Right cardiac atrium (tissue), 5 donors: ENCODE results near the gene RTBDN. TPM values are rescaled to one million over a fixed set of nuclear protein-coding genes. Genes with fewer than 3 reads are reported as not detected.

Experiments
- ATAC-seq, 2 donors: fragments of 200-7000 bp; cut with Tn5 transposase; one replicate each; pipeline versions ENCODE4 v1.8.0 to v1.9.1; 2020; ENCODE audit warnings: moderate library complexity in 2 of 2, mild to moderate bottlenecking in 1 of 2
- DNase-seq, 3 donors: peaks; one replicate each; pipeline ENCODE4 v3.0.0-alpha.2; 2020
- H3K27ac ChIP-seq: one replicate; pipeline ENCODE4 v1.5.1; 2013; ENCODE audit warnings: mild to moderate bottlenecking, low read length, control low read depth, moderate library complexity
- H3K27me3 ChIP-seq: one replicate; pipeline ENCODE4 v1.6.1; 2013; ENCODE audit not compliant: control insufficient read depth, insufficient read depth
- H3K4me1 ChIP-seq: one replicate; pipeline ENCODE4 v1.6.1; 2013; ENCODE audit warnings: low read length; ENCODE audit not compliant: control insufficient read depth, insufficient read depth
- H3K4me3 ChIP-seq: one replicate; pipeline ENCODE4 v1.5.1; 2013; ENCODE audit warnings: low read length, control low read depth
- H3K9me3 ChIP-seq: one replicate; pipeline ENCODE4 v1.6.1; 2013; ENCODE audit warnings: low read length; ENCODE audit not compliant: control insufficient read depth
- WGBS: extraction: QIAGEN DNeasy Blood & Tissue Kit; methylation state at CpG from one replicate; pipeline ENCODE4 v1.1.7; 2013; 5-methylcytosine and 5-hydroxymethylcytosine counted together
- intact Hi-C, 4 donors: fragments of 100-400 bp; cut with DNase I; formaldehyde crosslinking; loops; one replicate each; pipeline versions ENCODE4 v1.11.0 to v1.14.0; 2022 to 2023
- microRNA-seq, 2 donors: library from miRNA; unstranded; fragments of <30 nt; microRNA quantifications; one replicate each; pipeline ENCODE4 v1.2.0, GENCODE V29; 2020 to 2021
- polyA plus RNA-seq: library from polyadenylated mRNA; stranded (reverse); fragments of 200-250 nt; gene quantifications from one replicate; pipeline ENCODE4 v1.2.3, GENCODE V29; 2013
- total RNA-seq, 4 donors: library from RNA; stranded (reverse); fragmentation: NEBNext Ultra II Directional; extraction: Animal tissue kit (Norgen Biotek cat#: 25700); gene quantifications; one replicate each; pipeline ENCODE4 v1.2.1, GENCODE V29; 2021
- donor health status: healthy with polysubstance abuse.
- donor health status: DM: no; HTN: yes; CAD: no.
- donor health status: DM: no; HTN: no; CAD: no.
- donor health status: DM: no; HTN: yes; CAD: no; lungs with severe emphysema.
- donor health status: DM: yes; HTN: yes; CAD: no.

The RTBDN gene
- total and polyA plus RNA-seq, 5 donors, result not detected

- H3K27me3 ChIP-seq, result no peaks in the 10 kb centered on the region
- intact Hi-C loops, result no loop called here
- peak overlapping the region; percentile 38 for H3K4me3 ChIP-seq
- H3K9me3 ChIP-seq, result no peaks in the 10 kb centered on the region
- H3K4me1 ChIP-seq, result peaks cover 3% of the 10 kb centered on the region
- ATAC-seq (no peak), DNase-seq (no peak)
- WGBS, result 11% methylated on average over 16 of the region's 16 CpGs
- H3K27ac ChIP-seq, result peak overlapping the region; percentile 95
Observed at GRCh38 chr19:12783291-12783848, 51.0 kb downstream of the RTBDN start.

- Histone ChIP-seq H3K4me3 (peak overlapping the region; percentile 38), H3K9me3 (no peaks in the 10 kb centered on the region), H3K27ac (peak overlapping the region; percentile 95), H3K4me1 (peaks cover 2% of the 10 kb centered on the region), H3K27me3 (no peaks in the 10 kb centered on the region)
- ATAC-seq (peak; percentile 73 to 75), DNase-seq (peak; percentile 95 to 98 (median 97))
- 1% methylated on average over 88 of the region's 88 CpGs for WGBS
- intact Hi-C loops, result no loop called here
Observed at GRCh38 chr19:12782424-12783290, 51.7 kb downstream of the RTBDN start.

GRCh38 chr19:12782174-12782423, 52.3 kb downstream of the RTBDN start:
- H3K27me3 ChIP-seq, result no peaks in the 10 kb centered on the region
- H3K27ac ChIP-seq, result peak overlapping the region; percentile 95
- DNase-seq, result no peak
- peak overlapping the region; percentile 38 for H3K4me3 ChIP-seq
- peaks cover 4% of the 10 kb centered on the region for H3K4me1 ChIP-seq
- no peaks in the 10 kb centered on the region for H3K9me3 ChIP-seq
- ATAC-seq, result no peak
- intact Hi-C loops, result no loop called here
- WGBS, result 1% methylated on average over 12 of the region's 12 CpGs

- Histone ChIP-seq H3K9me3 (no peaks in the 10 kb centered on the region), H3K4me1 (peaks cover 8% of the 10 kb centered on the region), H3K4me3 (no peak overlapping the region), H3K27ac (peak overlapping the region; percentile 65), H3K27me3 (no peaks in the 10 kb centered on the region)
- 44% methylated on average over 15 of the region's 15 CpGs for WGBS
- ATAC-seq (peak; percentile 31 to 41), DNase-seq (peak; percentile 89 to 90 (median 89))
- intact Hi-C loops, result loop anchor here in 1 of 4 donors (2.0 kb wide), 1 partner anchor 15 kb away; no protein-coding TSS in a partner anchor
Observed at GRCh38 chr19:12779162-12779993, 55.0 kb downstream of the RTBDN start.

DNA sequence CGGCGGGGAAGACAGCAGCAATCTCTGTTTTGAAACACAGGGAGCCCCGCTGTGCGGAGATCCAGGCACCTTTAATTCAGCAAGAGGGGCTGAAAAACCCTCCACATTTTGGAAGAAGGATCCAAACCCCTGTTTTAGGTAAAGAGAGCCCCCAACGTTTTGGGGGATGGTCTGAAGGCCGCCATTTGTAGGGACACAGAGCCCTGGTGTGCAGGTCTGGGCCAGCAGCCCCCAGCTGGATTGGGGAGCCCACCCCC, 55.5 kb downstream of the RTBDN start:
- Histone ChIP-seq H3K27ac (peak overlapping the region; percentile 65), H3K27me3 (no peaks in the 10 kb centered on the region), H3K9me3 (no peaks in the 10 kb centered on the region), H3K4me3 (peak overlapping the region; percentile 59), H3K4me1 (peaks cover 6% of the 10 kb centered on the region)
- intact Hi-C loops, result loop anchor here in 1 of 4 donors (2.0 kb wide), 1 partner anchor 16 kb away; no protein-coding TSS in a partner anchor
- no peak for ATAC-seq
- DNase-seq, result no peak
- 33% methylated on average over 6 of the region's 6 CpGs for WGBS

GRCh38 chr19:12778017-12778904, 56.1 kb downstream of the RTBDN start:
- WGBS, result 2% methylated on average over 44 of the region's 44 CpGs
- H3K4me1 ChIP-seq, result peaks cover 6% of the 10 kb centered on the region
- peak overlapping the region; percentile 65 for H3K27ac ChIP-seq
- ATAC-seq, result peak; percentile 42 to 58
- H3K9me3 ChIP-seq, result no peaks in the 10 kb centered on the region
- H3K4me3 ChIP-seq, result peak overlapping the region; percentile 59
- no peaks in the 10 kb centered on the region for H3K27me3 ChIP-seq
- intact Hi-C loops, result loop anchor here in 1 of 4 donors (2.0 kb wide), 1 partner anchor 17 kb away; no protein-coding TSS in a partner anchor
- peak; percentile 85 to 92 (median 90) for DNase-seq

DNA sequence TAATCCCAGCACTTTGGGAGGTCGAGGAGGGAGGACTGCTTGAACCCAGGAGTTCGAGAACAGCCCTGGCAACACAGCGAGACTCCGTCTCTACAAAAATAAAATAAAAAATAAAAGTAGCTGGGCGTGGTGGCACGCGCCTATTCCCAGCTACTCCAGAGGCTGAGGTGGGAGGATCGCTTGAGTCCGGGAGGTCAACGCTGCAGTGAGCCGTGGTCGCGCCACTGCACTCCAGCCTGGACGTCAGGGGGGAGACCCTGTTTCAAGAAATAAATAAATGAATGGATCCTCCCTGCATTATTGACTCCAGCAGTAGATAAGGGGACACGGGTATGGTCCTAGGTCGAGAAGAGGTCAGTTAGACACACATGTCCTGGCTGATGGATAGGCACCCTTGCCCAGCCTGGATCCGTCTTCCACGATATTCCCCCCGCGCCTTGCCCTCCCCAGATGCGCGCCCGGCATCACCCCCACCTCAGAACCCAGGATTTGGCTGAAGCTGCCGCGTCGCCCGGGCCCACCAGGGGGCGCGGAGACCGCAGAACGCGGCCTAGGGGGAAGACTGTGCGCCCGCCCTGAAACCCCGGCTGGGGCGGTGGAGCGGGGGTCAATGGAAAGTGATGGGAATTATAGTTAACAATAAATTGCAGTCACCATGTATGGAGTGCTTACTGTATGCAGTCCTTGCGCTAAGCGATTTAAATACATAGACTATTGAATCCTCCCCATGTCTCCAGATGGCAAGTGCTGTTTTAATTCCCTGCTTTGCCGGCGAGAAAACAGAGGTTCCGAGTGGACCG, 57.0 kb downstream of the RTBDN start:
- 11% methylated on average over 43 of the region's 43 CpGs for WGBS
- intact Hi-C loops, result loop anchor here in 2 of 4 donors (2.0 kb wide), 2 partner anchors 17 to 19 kb away; no protein-coding TSS in a partner anchor
- H3K27me3 ChIP-seq, result no peaks in the 10 kb centered on the region
- H3K4me3 ChIP-seq, result peak overlapping the region; percentile 59
- peak overlapping the region; percentile 65 for H3K27ac ChIP-seq
- H3K4me1 ChIP-seq, result peaks cover 6% of the 10 kb centered on the region
- DNase-seq, result peak; percentile 86 to 94 (median 93)
- no peaks in the 10 kb centered on the region for H3K9me3 ChIP-seq
- peak; percentile 55 to 58 for ATAC-seq

Small RNAs within 50 kb of the gene (microRNA-seq; reads per million reads assigned to microRNA genes)
- gene MIR5684, result 0.42 to 0.54 reads per million in 2 donors
- 0 reads per million in 2 donors for gene MIR6794

Other genes with a start within 250 kb of the RTBDN start
- 1 to 10 TPM; 4.9 to 7.1 (median 6.0) TPM for gene ZNF490, start 223.8 kb downstream of the RTBDN start, total RNA-seq
- gene ZNF490, start 223.8 kb downstream of the RTBDN start, polyA plus RNA-seq, result 0.86 TPM
- gene ZNF791, start 223.7 kb downstream of the RTBDN start, total RNA-seq, result 10 to 100 TPM; 19.8 to 26.7 (median 20.9) TPM
- gene ZNF791, start 223.7 kb downstream of the RTBDN start, polyA plus RNA-seq, result 6.8 TPM
- gene MAN2B1, start 167.8 kb downstream of the RTBDN start, total RNA-seq, result 10 to 100 TPM; 32.7 to 52.6 (median 42.1) TPM
- gene MAN2B1, start 167.8 kb downstream of the RTBDN start, polyA plus RNA-seq, result 19.8 TPM
- 10 to 100 TPM in 1 of 4 donors, 1 to 10 TPM in 3; 6.3 to 10.5 (median 8.1) TPM for gene WDR83, start 167.8 kb downstream of the RTBDN start, total RNA-seq
- 10.0 TPM for gene WDR83, start 167.8 kb downstream of the RTBDN start, polyA plus RNA-seq
- gene DHPS, start 152.7 kb downstream of the RTBDN start, total RNA-seq, result 10 to 100 TPM; 40.8 to 52.0 (median 49.7) TPM
- gene DHPS, start 152.7 kb downstream of the RTBDN start, polyA plus RNA-seq, result 49.4 TPM
- not detected for gene GNG14, start 146.6 kb downstream of the RTBDN start, total RNA-seq
- gene GNG14, start 146.6 kb downstream of the RTBDN start, polyA plus RNA-seq, result not detected
- gene FBXW9, start 137.9 kb downstream of the RTBDN start, total RNA-seq, result 1 to 10 TPM; 1.2 to 2.0 (median 1.9) TPM
- 2.1 TPM for gene FBXW9, start 137.9 kb downstream of the RTBDN start, polyA plus RNA-seq
- gene TNPO2, start 110.6 kb downstream of the RTBDN start, total RNA-seq, result 10 to 100 TPM; 44.3 to 54.6 (median 45.0) TPM
- gene TNPO2, start 110.6 kb downstream of the RTBDN start, polyA plus RNA-seq, result 24.8 TPM
- gene TRIR, start 99.9 kb downstream of the RTBDN start, total RNA-seq, result 100 to 1,000 TPM; 112 to 135 (median 129) TPM
- gene TRIR, start 99.9 kb downstream of the RTBDN start, polyA plus RNA-seq, result 219 TPM
- gene GET3, start 97.1 kb downstream of the RTBDN start, total RNA-seq, result 10 to 100 TPM; 49.7 to 64.7 (median 58.2) TPM
- 87.2 TPM for gene GET3, start 97.1 kb downstream of the RTBDN start, polyA plus RNA-seq
- gene BEST2, start 82.8 kb downstream of the RTBDN start, total RNA-seq, result not detected
- gene BEST2, start 82.8 kb downstream of the RTBDN start, polyA plus RNA-seq, result not detected
- gene HOOK2, start 59.0 kb downstream of the RTBDN start, total RNA-seq, result 10 to 100 TPM in 2 of 4 donors, 1 to 10 TPM in 2; 9.3 to 22.9 (median 13.4) TPM
- gene HOOK2, start 59.0 kb downstream of the RTBDN start, polyA plus RNA-seq, result 18.0 TPM
- 100 to 1,000 TPM in 1 of 4 donors, 10 to 100 TPM in 3; 29.9 to 209 (median 51.9) TPM for gene JUNB, start 43.1 kb downstream of the RTBDN start, total RNA-seq
- 156 TPM for gene JUNB, start 43.1 kb downstream of the RTBDN start, polyA plus RNA-seq
- gene PRDX2, start 32.8 kb downstream of the RTBDN start, total RNA-seq, result 100 to 1,000 TPM; 595 to 772 (median 666) TPM
- 834 TPM for gene PRDX2, start 32.8 kb downstream of the RTBDN start, polyA plus RNA-seq
- 1 to 10 TPM; 2.2 to 3.6 (median 3.0) TPM for gene THSD8, start 32.5 kb downstream of the RTBDN start, total RNA-seq
- 2.5 TPM for gene THSD8, start 32.5 kb downstream of the RTBDN start, polyA plus RNA-seq
- gene RNASEH2A, start 28.0 kb downstream of the RTBDN start, total RNA-seq, result 1 to 10 TPM; 2.6 to 4.6 (median 3.7) TPM
- 3.5 TPM for gene RNASEH2A, start 28.0 kb downstream of the RTBDN start, polyA plus RNA-seq
- under 1 TPM in 3 of 4 donors, not detected in 1; 0.31 to 0.59 (median 0.34) TPM for gene MAST1, start 3.9 kb upstream of the RTBDN start, total RNA-seq
- 0.20 TPM for gene MAST1, start 3.9 kb upstream of the RTBDN start, polyA plus RNA-seq
- 10 to 100 TPM; 22.2 to 30.6 (median 24.5) TPM for gene DNASE2, start 46.9 kb upstream of the RTBDN start, total RNA-seq
- 19.2 TPM for gene DNASE2, start 46.9 kb upstream of the RTBDN start, polyA plus RNA-seq
- gene KLF1, start 52.6 kb upstream of the RTBDN start, total RNA-seq, result not detected
- not detected for gene KLF1, start 52.6 kb upstream of the RTBDN start, polyA plus RNA-seq
- 10 to 100 TPM; 22.7 to 38.2 (median 27.4) TPM for gene GCDH, start 56.6 kb upstream of the RTBDN start, total RNA-seq
- 26.1 TPM for gene GCDH, start 56.6 kb upstream of the RTBDN start, polyA plus RNA-seq
- gene SYCE2, start 84.7 kb upstream of the RTBDN start, total RNA-seq, result under 1 TPM in 1 of 4 donors, not detected in 3; 0.48 TPM
- gene SYCE2, start 84.7 kb upstream of the RTBDN start, polyA plus RNA-seq, result 0.07 TPM
- 10 to 100 TPM; 32.6 to 44.8 (median 42.9) TPM for gene FARSA, start 99.1 kb upstream of the RTBDN start, total RNA-seq
- 38.7 TPM for gene FARSA, start 99.1 kb upstream of the RTBDN start, polyA plus RNA-seq
- 100 to 1,000 TPM; 314 to 703 (median 631) TPM for gene CALR, start 104.0 kb upstream of the RTBDN start, total RNA-seq
- 374 TPM for gene CALR, start 104.0 kb upstream of the RTBDN start, polyA plus RNA-seq
- 100 to 1,000 TPM; 127 to 137 (median 133) TPM for gene RAD23A, start 111.3 kb upstream of the RTBDN start, total RNA-seq
- gene RAD23A, start 111.3 kb upstream of the RTBDN start, polyA plus RNA-seq, result 122 TPM
- gene GADD45GIP1, start 122.6 kb upstream of the RTBDN start, total RNA-seq, result 10 to 100 TPM; 24.3 to 33.2 (median 29.1) TPM
- gene GADD45GIP1, start 122.6 kb upstream of the RTBDN start, polyA plus RNA-seq, result 64.5 TPM
- gene DAND5, start 135.0 kb upstream of the RTBDN start, total RNA-seq, result 10 to 100 TPM in 2 of 4 donors, 1 to 10 TPM in 2; 5.0 to 13.8 (median 11.1) TPM
- gene DAND5, start 135.0 kb upstream of the RTBDN start, polyA plus RNA-seq, result 7.0 TPM
- 100 to 1,000 TPM; 123 to 168 (median 156) TPM for gene NFIX, start 160.9 kb upstream of the RTBDN start, total RNA-seq
- gene NFIX, start 160.9 kb upstream of the RTBDN start, polyA plus RNA-seq, result 67.4 TPM